ENCODE measurements around the gene GSG1L. TPM values are rescaled to one million over a fixed set of nuclear protein-coding genes. Genes with fewer than 3 reads are reported as not detected.

Gene GSG1L
- total and polyA plus RNA-seq, 2 experiments from 2014 or later, result not detected

DNA sequence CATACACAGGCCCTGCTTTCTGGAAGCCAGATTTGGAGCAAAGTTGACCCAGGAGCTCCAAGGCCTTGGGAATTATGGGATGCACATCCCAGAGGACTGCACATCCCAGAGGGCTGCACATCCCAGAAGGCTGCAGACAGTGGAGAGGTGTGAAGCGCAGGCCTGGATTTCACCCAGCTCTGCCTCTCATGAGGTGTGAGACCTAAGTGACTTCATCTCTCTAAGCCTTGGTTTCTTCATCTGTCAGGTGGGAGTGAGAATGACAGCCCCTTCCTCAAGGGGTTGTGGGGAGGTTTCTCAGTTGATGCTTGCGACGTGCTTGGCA, 102.3 kb downstream of the GSG1L start:
- TF ChIP-seq EZH2 (IDR thresholded peaks at IDR 0.05; ENCODE audit: borderline replicate concordance), result no peak
- TF ChIP-seq, protein P1, sequence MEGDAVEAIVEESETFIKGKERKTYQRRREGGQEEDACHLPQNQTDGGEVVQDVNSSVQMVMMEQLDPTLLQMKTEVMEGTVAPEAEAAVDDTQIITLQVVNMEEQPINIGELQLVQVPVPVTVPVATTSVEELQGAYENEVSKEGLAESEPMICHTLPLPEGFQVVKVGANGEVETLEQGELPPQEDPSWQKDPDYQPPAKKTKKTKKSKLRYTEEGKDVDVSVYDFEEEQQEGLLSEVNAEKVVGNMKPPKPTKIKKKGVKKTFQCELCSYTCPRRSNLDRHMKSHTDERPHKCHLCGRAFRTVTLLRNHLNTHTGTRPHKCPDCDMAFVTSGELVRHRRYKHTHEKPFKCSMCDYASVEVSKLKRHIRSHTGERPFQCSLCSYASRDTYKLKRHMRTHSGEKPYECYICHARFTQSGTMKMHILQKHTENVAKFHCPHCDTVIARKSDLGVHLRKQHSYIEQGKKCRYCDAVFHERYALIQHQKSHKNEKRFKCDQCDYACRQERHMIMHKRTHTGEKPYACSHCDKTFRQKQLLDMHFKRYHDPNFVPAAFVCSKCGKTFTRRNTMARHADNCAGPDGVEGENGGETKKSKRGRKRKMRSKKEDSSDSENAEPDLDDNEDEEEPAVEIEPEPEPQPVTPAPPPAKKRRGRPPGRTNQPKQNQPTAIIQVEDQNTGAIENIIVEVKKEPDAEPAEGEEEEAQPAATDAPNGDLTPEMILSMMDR (IDR thresholded peaks at IDR 0.05; ENCODE audit: poor library complexity), result no peak
- no peak for TF ChIP-seq EZH2phosphoT487 (IDR thresholded peaks at IDR 0.05; ENCODE audit: low read depth, severe bottlenecking, unreplicated experiment)
- Histone ChIP-seq H3K4me2 (no peak overlapping the region), H3K36me3 (replicated peaks; ENCODE audit: insufficient read depth, low read depth) (no peaks in the 10 kb centered on the region), H3K4me1 (ENCODE audit: insufficient read depth) (no peaks in the 10 kb centered on the region), H3K79me2 (no peaks in the 10 kb centered on the region), H3K9me3 (ENCODE audit: low read depth) (no peaks in the 10 kb centered on the region), H3K9me2 (replicated peaks; ENCODE audit: insufficient read depth) (no peaks in the 10 kb centered on the region), H3K27me3 (no peaks in the 10 kb centered on the region), H3K4me3 (no peak overlapping the region), H2AFZ (no peak overlapping the region), H4K20me1 (ENCODE audit: insufficient read depth, poor library complexity, severe bottlenecking) (no peaks in the 10 kb centered on the region), H3K27ac (no peak overlapping the region)
- 92% methylated on average over 3 of the region's 3 CpGs for WGBS (ENCODE audit: low lambda C conversion rate, missing lambda C conversion rate)
- DNase-seq (ENCODE audit: low spot score), result no peak

DNA sequence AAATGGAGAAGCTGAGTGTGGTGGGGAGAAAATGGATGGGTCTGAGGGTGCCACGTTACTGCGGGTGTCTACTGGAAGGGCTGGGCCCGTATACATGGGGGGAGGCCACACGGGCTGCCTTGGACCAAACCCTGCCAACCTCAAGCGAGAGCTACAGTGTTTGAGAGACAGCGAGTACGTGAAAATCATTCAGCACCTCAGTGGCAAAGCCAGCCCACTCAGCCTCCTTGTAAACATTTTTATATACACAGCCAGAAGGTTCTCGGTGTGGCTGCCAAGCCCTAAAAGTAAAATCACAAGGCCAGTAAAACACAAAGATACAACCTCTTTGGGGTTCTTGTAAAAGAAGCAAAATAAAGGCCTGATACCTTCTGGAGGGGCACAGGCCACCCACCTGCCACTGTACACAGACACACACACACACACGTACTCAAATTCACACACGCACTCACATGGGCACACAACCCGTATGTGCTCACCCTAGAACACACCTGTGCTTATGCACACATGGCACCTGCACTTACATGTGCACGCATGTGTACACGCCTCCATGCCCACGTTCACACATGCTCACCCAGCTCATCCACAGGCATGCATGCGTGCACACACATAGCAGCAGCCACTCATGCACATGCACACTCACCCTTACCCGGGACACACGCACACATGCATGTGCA, 102.8 kb downstream of the GSG1L start:
- Histone ChIP-seq H3K4me1 (ENCODE audit: insufficient read depth) (no peaks in the 10 kb centered on the region), H3K36me3 (replicated peaks; ENCODE audit: insufficient read depth, low read depth) (no peaks in the 10 kb centered on the region), H3K4me3 (no peak overlapping the region), H2AFZ (no peak overlapping the region), H3K27me3 (no peaks in the 10 kb centered on the region), H3K4me2 (no peak overlapping the region), H3K9me3 (ENCODE audit: low read depth) (no peaks in the 10 kb centered on the region), H4K20me1 (ENCODE audit: insufficient read depth, poor library complexity, severe bottlenecking) (no peaks in the 10 kb centered on the region), H3K79me2 (no peaks in the 10 kb centered on the region), H3K9me2 (replicated peaks; ENCODE audit: insufficient read depth) (no peaks in the 10 kb centered on the region), H3K27ac (no peak overlapping the region)
- 80% methylated on average over 17 of the region's 17 CpGs for WGBS (ENCODE audit: low lambda C conversion rate, missing lambda C conversion rate)
- no peak for DNase-seq (ENCODE audit: low spot score)
- TF ChIP-seq EZH2phosphoT487 (IDR thresholded peaks at IDR 0.05; ENCODE audit: low read depth, severe bottlenecking, unreplicated experiment), result no peak

DNA sequence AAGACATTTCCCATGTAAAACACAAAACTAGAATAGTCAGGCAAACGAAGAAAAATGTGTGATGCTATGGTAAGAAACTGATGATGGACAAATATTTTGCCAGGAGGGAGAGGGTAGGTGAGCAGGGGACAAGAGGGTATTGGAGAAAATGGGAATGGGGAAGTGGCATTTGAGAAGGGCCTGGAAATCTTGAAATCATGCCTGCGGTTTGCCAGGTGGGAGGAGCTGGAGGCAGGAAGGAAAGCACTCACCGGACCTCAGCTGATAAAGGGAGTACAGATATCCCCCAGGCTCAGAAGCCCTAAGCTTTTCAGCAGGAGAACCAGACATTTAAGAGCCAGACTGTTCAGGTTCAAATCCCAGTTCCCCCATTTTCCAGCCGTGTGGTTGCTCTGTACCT, 103.6 kb downstream of the GSG1L start:
- H3K4me2 ChIP-seq, result no peak overlapping the region
- H3K9me3 ChIP-seq (ENCODE audit: low read depth), result no peaks in the 10 kb centered on the region
- DNase-seq (ENCODE audit: low spot score), result no peak
- no peak overlapping the region for H2AFZ ChIP-seq
- no peak for TF ChIP-seq EZH2 (IDR thresholded peaks at IDR 0.05; ENCODE audit: borderline replicate concordance)
- no peak for TF ChIP-seq EZH2phosphoT487 (IDR thresholded peaks at IDR 0.05; ENCODE audit: low read depth, severe bottlenecking, unreplicated experiment)
- TF ChIP-seq, protein P1 (IDR thresholded peaks at IDR 0.05; ENCODE audit: poor library complexity), result no peak
- no peaks in the 10 kb centered on the region for H3K36me3 ChIP-seq (replicated peaks; ENCODE audit: insufficient read depth, low read depth)
- H3K27me3 ChIP-seq, result no peaks in the 10 kb centered on the region
- no peaks in the 10 kb centered on the region for H4K20me1 ChIP-seq (ENCODE audit: insufficient read depth, poor library complexity, severe bottlenecking)
- no peak overlapping the region for H3K4me3 ChIP-seq
- H3K9me2 ChIP-seq (replicated peaks; ENCODE audit: insufficient read depth), result no peaks in the 10 kb centered on the region
- no peak overlapping the region for H3K27ac ChIP-seq
- WGBS (ENCODE audit: low lambda C conversion rate, missing lambda C conversion rate), result 55% methylated on average over 4 of the region's 4 CpGs
- H3K4me1 ChIP-seq (ENCODE audit: insufficient read depth), result no peaks in the 10 kb centered on the region
- H3K79me2 ChIP-seq, result no peaks in the 10 kb centered on the region

DNA sequence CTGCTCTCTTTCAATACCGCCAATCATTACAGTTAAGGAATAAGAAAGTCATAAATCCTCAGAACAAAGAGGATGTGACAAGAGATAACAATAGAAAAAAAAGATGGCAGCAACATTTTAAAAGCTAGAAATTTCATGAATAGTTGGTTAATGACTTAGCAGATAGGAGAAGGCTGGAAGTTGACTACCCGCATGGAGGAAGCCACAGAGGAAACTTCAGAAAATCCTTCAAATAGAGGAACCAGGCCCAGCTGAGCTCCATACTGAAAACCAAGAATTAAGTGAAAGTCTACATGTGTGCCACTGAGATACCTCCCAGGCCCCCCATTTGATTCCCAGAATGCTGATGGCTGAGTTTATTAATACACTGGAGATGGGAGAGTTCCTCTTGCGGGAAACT, 109.3 kb downstream of the GSG1L start:
- 95% methylated on average over 3 of the region's 3 CpGs for WGBS (ENCODE audit: low lambda C conversion rate, missing lambda C conversion rate)

More for the DNA sequence above, 109.3 kb downstream of the GSG1L start:
- no peak for DNase-seq (ENCODE audit: low spot score)
- no peaks in the 10 kb centered on the region for H3K27me3 ChIP-seq
- no peaks in the 10 kb centered on the region for H3K79me2 ChIP-seq
- H3K36me3 ChIP-seq (replicated peaks; ENCODE audit: insufficient read depth, low read depth), result no peaks in the 10 kb centered on the region
- no peaks in the 10 kb centered on the region for H3K4me1 ChIP-seq (ENCODE audit: insufficient read depth)
- TF ChIP-seq, protein P1 (IDR thresholded peaks at IDR 0.05; ENCODE audit: poor library complexity), result no peak
- TF ChIP-seq EZH2 (IDR thresholded peaks at IDR 0.05; ENCODE audit: borderline replicate concordance) (no peak), EZH2phosphoT487 (IDR thresholded peaks at IDR 0.05; ENCODE audit: low read depth, severe bottlenecking, unreplicated experiment) (no peak)
- H3K4me2 ChIP-seq, result no peak overlapping the region
- H2AFZ ChIP-seq, result no peak overlapping the region
- H4K20me1 ChIP-seq (ENCODE audit: insufficient read depth, poor library complexity, severe bottlenecking), result no peaks in the 10 kb centered on the region
- H3K27ac ChIP-seq, result no peak overlapping the region
- H3K4me3 ChIP-seq, result no peak overlapping the region
- no peaks in the 10 kb centered on the region for H3K9me3 ChIP-seq (ENCODE audit: low read depth)
- no peaks in the 10 kb centered on the region for H3K9me2 ChIP-seq (replicated peaks; ENCODE audit: insufficient read depth)
